NCI-H1930 (cell line): Measurements from ENCODE around the gene CDK6.
A peak's percentile ranks its signal among the peaks of the same experiment; 100 is the strongest.

Experiments used
- DNase-seq, 2 experiments: peaks; one replicate each; lab custom pipeline; 2025; lab: John Stamatoyannopoulos, UW

CDK6 gene

DNA sequence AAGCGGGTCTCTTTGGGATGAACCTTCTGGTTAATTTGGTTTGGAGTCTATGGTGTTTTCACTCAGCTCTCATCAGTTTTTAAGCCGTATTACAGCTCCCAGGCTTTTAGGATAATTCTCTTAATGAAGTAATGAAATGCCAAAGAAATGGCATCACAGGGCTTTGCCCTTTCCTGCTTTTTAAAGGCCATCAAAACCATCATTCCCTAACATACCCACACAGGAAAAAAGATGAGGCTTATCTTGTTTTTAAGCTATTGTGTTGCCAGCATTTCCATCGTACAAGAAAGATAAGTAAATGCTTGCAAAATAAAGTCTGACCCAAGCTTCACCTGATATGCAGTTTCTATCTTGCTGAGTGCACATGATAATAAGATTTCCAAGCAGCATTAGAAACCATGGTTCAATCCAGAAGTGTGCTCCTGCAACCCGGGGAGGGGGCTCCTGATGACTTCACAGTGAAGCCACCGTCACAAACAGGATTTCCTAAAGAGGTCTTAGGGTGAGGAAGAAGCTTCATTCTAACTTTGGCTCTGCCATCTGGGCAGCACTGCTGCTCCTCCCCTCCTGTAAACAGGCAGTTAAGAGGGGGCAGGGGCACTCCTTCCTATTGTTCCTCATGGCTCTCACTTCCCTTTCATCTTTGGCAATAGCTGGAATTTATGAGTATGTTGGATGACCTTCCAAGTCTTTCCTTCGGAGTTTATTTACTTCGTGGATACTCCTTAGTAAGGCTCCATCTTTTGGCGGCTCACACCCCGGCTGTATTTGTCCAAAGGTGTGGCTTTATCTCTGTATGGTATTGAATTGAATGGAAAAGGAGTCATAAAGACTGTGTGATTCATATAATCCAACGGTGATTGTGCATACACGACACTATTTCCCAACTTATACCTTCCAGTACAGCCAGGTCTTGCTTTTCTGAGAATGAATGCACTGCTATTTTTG, 191.0 kb downstream of the CDK6 start:
- no peak for DNase-seq

DNA sequence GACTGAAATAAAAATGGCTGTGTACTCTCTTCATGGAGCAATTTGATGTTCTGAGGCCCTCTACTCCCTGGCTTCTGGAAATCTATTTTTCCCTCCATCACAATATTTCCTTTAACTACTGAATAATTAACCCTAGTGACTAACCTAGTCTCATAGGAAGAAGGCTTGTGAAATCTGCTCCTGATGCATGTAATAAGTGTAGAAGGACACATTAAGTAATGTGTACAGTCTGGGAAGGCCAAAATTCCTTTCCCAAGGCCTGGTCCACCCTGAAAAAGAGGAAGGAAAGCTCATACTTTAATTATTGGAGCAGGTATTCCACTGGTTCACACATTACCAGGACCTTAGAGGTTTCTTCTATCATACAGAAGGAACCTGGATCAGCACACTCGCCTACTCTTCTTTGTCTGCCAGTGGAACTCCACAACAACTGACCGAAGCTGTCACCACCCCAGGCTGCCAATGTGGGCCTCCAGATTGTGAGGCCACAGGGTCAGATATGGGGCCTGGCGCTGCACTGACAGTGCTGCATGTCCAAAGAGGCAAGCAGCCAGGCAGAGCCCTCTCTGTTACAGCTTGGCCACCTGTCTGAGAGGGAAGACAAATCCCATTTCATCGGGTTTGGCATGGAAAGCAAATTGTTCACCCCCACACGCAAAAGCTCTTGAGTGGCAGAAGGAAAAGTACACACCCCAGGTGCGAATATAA, 191.8 kb downstream of the CDK6 start:
- no peak for DNase-seq

DNA sequence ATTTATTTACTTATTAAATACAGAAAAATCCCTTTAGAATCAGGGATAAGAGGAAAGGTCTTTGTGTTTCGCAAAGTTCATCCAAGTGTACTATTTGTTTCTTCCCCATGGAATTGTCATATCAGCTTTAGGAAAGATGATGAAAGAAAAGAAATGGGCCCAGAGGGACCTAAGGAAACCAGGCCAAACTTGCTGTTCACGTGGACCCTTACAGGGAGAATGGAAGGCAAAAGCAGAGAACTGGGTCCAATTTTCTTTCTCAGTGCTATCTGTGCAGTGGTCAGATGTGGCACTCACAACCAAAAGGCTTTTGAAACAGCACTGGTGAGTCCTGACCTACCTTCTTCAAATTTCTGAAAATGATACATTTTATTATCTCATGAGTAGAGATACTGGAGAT, 192.6 kb downstream of the CDK6 start:
- DNase-seq: no peak

DNA sequence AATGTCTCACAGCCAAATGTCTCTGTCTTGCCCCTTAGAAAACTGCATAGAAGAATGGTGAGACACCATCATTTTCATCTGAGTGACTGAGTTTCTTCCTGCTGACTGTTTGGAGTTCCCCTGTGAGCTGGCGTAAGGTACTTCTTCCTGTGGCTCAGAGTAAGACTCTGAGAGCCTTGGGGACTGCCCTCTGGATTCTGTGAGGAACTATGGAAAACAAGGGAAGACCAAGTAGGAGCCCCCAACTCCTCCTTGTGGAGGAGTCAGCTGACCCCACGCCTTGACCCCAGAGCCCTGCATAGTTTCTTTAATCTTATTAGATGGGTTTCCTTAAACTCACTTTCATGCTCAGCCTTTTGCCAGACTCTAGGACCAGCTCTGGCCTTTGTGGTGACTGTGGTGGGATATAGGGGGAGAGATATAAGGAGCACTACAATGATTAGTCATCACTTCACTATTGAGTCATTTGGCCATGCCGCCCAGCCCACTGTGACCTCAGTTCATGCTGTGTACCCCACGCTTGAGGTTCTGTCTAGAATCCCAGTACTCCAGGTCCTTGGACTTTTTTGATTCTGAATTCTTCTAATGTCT, 194.4 kb downstream of the CDK6 start:
- DNase-seq: no peak

DNA sequence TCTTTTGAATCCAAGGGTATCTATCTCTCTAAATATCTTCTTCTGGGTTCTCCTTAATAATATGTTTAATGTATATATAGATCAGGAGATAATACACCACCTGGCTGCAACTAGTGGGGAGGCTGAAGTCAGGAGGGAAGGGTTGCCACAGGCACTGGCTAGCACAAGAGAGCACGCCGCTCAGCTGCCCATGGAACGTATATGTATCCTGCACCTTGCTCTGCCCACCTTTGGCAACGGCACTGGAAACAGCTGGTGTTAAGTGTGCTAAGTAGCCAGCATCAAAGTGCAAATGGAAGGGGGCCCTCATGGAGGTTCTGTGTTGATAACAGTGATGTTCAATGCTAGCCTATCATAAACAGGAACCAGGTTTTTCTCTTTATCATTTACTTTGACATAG, 196.4 kb downstream of the CDK6 start:
- no peak for DNase-seq

DNA sequence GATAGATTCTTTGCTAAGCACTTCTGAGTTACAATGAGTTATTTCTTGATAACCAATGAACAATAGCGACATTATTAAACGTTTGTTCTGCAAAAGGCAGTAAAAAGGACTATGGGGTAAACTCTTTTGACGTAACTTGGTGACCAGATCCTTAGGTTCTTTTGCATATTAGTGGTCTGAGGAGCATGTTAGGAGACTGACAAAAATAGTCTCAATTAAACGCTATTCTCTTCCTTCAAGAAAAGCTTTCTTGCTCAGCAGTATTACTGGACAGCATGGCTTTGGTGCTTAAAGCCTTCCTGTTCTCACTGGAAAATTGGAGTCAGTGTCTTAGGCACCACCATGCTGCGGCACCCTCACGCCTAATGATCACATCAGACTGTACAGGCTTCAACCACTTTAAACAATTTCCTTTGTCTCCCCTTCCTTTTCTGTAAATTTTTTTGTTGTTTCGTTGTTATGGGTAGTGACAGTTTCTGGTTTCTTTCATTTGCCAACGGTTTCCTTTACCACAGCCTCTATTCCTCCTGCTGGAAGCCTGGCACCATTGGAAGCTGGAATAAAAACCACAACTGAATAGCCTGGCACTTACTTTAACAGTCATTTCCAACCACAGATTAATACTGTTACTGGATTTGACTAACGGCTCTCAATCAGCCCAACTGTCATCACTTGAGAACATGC, 197.0 kb downstream of the CDK6 start:
- DNase-seq: no peak

DNA sequence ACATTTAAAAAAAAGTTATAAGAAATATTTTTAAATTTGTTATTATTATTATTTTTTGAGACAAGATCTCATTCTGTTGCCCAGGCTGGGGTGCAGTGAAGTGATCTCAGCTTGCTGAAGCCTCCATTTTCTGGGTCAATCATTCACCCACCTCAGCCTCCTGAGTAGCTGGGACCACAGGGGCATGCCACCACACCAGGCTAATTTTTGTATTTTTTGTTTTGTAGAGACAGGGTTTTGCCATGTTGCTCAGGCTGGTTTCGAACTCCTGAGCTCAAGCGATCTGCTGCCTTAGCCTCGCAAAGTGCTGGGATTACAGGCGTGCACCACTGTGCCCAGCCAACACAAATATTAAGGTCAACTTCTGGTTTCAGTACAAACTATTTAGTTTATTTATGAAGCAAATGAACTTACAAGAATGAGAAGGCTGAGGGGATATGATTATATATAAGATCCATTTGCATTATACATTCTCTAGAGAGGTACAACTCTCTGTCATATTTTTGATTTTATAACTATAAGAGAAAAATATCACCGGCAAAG, 200.3 kb downstream of the CDK6 start:
- DNase-seq: no peak

DNA sequence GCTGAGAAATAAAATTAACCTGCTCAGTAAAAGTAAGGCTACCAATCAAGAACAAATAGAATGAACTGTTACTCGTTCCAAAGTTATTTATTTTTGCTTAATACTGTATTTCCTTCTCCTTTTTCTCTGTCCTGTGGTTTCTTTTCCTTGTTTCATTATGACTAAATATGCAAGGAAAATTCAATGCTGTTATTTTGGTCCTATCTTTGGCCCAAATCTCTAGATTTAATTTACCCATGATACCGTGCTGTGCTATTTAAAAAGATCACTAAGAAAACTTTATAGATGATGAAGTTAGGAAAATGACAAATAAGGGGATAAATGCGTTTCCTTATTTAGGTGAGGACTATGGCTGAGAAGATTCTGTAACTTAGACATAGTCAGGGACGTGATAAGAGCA, 200.8 kb downstream of the CDK6 start:
- DNase-seq: no peak

DNA sequence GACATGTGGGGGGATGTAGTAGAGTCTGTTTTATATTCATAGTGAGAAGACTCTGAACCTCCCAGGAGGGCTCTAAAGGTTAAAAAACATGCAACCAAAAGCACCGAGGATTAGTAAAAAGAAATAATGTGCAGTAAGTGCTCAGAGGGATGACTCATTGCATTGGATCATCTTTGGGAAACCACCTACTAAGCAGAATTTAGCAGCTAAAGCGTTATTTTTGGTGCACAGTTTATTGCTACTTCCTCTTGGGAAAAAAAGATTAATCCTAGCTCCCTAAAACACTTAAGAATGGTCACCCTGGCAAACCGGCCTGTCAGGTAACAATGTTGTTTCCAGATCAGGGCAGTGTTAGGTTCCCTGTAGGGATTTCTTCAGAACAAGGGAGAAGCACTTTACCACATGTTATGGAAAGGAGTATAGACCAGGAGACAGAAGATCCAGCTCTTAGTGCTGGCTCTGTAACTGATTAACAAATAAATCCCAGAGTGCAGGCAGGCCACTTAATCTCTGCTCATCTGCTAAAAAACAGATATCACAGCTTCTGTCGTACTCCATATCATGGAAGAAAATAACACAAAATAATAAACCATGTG, 201.4 kb downstream of the CDK6 start:
- no peak for DNase-seq

DNA sequence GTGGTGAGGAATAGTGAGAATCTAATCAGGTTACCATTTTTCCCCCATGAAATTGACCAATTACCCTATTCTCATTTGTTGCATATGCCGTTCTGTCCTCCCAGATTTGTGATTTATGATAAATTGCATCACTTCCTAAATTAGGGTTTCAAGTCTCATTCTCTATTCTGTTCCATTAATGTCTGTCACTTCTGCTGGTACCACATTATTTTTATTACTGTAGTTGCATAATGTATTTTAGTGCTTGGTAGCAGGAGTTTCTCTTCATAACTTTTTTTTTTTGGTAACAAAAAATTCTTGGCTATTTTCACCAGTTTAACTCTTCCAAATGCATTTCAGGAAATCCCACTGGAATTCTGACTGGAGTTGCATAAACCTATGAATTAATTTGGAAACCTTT, 202.2 kb downstream of the CDK6 start:
- no peak for DNase-seq

DNA sequence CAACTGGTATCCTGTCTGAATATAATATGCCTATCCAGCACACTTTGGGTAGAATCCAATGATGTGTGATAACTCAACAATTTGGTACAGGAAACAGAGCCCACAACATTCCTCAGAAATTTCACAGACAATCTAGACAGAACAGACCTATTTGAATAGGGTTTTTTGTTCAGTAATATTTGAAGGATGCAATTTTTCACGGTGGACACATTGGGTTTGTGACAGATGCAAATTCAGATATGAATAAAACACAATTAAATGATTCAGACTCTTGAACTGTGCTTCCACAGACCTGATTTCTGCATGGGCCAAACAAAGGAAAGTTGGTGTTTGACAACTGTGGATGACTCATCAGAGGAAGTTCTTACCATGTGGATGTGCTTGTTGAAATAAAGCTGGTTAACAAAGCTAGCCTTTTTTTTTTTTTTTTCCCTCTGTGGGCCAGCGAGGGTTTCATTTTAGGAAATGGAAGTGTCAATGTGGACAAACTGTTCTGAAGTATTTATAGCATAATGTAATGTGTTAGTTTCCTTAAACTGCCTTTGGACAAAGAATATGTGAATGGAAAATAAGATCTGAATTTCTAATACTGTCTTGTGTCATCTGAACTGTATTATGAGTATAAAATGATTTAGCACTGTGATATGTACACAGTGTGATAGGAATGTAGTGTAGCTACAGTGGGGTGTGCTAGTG, 203.0 kb downstream of the CDK6 start:
- DNase-seq: peak in 1 of 2 experiments; percentile 12

DNA sequence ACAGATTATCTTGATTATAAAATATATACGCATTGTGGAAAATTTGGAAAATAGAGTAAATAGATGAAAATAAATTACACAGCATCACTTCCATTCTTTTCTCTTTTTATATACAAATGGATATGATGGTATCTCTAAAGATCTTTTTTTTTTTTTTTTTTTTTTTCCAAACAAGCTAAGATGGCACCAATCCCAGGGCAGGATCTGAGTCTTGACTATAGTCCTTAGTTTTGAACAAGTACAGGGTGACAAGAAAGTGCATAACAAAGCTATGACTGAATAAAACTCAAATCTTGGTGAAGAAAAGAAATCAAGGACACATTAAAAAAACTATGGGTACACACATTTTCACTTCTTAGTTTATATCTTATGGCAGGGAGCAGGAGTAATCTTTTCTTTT, 203.6 kb downstream of the CDK6 start:
- DNase-seq: no peak

DNA sequence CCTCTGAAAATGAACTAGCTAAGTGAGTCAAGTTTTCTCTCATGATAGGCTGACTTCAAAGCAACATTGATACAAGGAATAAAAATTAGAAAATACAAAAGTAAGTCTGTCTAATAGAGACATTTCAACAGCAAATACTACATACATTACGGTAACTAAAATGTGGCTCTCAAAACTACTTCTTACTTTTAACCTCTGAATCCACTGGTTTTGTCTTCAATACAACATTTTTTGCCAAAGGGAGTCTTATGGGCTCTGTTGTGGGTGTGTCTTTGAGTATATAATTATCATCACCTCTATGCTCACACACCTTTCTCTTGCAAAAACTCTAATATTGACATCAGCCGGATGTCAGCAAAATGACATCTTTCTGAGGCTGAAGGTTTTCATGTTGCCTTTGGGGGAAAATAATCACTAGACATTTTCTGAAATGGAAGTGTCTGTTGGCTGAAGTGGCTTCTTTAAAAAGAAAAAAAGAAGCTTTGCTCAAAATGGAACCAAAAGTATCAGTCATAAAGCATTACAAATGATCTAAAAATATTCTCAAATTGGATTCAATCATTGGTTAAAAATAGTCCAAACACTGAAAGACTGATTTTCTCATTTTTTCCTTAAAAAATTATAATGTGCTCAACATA, 204.4 kb downstream of the CDK6 start:
- DNase-seq: no peak

DNA sequence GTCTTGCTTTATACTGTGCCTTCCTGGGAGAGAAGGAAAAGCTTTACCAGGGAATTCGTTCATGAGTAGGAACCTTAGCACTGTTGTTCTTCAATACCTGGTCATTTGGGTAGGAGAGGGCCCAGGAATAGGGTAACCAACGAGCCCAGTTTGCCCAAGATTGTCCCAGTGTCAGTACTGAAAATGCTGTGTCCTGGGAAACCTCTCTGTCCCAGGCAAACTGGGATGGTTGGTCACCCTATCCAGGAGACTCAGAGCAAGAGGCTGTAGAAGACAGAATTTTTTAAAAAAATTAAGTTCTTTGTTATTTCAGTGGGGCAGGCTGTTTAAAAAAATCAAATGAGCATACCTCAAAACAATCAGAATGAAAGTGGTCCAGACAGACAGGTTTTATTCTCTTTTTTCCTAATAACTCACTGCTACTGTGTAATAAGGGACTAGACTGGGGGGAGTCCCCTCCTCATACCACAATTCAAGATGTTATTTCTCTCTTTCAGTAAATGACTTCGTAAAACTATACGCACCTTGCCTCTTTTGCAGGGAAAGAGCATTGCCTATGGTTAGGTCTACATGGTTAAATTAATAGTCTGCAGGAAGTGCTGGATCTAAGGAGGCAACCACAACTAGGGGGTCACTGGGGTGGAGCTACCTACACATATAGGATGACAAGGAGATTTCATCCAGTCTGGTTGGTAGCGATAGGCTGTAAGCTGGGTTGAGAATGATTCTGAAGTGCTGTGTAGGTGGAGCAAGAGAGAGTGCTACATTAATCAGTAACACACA, 205.1 kb downstream of the CDK6 start:
- DNase-seq: no peak

DNA sequence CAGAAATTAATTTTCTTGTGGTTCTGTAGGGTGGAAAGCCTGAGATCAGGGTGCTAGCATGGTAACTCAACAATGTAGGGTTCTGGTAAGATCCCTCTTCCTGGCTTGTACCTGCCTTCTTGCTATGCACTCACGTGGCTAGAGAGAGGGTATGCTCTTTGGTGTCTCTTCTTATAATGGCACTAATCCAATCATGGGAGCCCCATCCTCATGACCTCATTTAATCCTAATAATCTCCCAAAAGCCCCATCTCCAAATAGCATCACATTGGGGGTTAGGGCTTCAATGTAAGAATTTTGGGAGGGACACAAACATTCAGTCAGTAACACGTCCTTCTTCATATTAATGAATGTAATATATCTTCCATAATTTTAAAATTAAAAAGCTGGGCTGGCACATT, 206.6 kb downstream of the CDK6 start:
- no peak for DNase-seq

DNA sequence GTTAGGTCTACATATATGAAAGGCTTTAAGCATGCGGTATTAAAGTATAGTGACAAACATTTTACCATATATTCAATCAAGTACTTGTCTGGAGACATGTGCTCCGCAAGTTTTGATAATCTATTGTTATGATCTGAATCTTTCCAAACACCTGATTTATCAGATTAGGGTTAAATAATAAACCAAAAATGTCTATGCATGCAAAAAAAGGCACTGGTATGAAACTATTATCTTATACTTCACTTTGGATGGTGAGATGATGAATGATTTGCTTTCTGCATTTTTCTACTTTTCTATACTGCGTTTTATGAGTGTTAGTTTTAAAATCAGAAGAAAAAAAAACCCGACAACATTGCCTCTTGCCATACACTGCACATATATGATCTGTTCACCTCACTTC, 208.4 kb downstream of the CDK6 start:
- DNase-seq: no peak

DNA sequence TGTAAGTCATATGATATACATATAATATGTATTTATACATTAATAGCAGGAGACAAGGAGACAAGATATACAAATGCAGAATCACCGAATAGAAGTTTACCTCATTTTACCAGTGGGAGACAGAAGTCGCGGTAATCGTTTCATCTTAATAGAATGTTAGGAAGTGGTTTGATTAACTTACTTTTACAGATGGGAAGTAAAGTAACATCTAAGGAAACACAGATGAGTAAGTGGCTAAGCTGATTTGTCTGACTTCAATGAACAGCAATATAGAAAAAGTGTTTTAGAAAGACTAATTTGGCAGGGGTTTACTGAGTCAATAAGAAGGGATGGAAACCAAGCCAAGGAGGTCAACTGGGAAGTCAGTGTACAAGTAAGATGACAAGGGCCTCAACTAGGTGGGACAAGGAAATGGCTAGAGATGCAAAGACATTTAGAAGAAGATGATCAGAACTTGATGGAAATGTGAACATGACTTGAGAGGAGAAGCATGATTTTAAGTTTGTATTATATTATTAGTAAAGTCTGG, 210.0 kb downstream of the CDK6 start:
- DNase-seq: no peak

DNA sequence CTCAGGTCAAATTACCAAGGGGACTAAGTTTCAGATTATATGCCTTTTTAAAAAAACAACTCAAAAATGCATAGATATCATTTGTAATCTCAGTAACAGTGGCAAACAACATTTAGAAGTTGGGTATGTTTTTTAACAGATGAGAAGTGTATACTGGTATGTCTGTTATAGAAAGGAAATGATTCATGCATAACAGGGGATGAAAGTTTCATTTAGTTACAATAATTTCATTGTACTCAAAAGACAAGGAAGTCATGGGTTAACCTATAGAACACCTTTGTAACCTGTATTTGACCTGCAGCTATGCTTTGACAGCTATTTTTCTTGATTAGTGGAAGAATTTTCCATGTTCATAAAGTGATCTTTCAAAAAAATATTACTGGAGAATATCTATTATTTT, 210.8 kb downstream of the CDK6 start:
- no peak for DNase-seq

DNA sequence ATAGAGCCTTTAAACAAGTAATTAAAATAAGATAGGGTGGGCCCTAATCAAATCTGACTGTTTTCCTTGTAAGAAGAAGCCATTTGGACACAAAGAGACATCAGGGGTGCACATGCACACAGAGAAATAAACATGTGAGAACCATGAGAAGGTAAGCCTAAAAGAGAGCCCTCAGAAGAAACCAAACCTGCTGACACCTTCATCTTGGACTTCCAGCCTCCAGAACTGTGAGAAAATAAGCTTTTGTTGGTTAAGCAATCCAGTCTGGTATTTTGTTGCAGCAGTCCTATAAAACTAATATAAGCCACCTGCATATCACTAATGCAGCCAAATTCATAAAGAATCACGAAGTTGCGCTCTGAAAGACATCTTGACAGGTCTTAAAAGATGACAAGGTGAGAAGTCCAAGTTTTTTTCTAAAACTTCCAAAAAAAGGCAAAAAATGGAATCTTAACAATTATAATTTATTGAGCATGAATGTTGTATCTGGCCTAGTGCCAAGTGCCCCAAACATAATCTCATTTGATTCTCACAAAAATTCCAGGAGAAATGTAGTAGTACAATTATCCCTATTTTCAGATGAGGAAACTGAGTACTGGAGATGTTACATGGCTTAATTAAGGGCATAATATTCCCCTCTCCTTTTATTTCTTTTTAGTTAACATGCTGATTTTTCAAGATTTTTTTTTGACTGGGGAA, 211.9 kb downstream of the CDK6 start:
- DNase-seq: no peak
